ENCODE measurements around the gene VTI1A. TPM values are rescaled to one million over a fixed set of nuclear protein-coding genes. Genes with fewer than 3 reads are reported as not detected.
A peak's percentile ranks its signal among the peaks of the same experiment; 100 is the strongest.

Gene VTI1A
- polyA plus RNA-seq, 2 of the 4 experiments (the other 2 are of a cell fraction) = 17.0 to 25.3 TPM

GRCh38 chr10:112841549-112841948 is 394.5 kb downstream of the VTI1A start:
- no peak overlapping the region for H3K27ac ChIP-seq
- DNase-seq (ENCODE audit: low read depth in 1 of 2, low spot score in 1 of 2) = no peak
- no peak overlapping the region for H3K4me3 ChIP-seq
- no peak overlapping the region for H3K4me2 ChIP-seq
- H3K4me1 ChIP-seq = 0 out of 3 replicates have a peak, but pooled peaks cover 1% of the 10 kb centered on the region
- WGBS (ENCODE audit: missing lambda C conversion rate) = 90% methylated on average over 7 of the region's 7 CpGs
- POLR2A ChIA-PET = no interaction called here
- H3K9me3 ChIP-seq = 0 out of 3 replicates have a peak, but pooled peaks cover 3% of the 10 kb centered on the region
- no peak for ATAC-seq
- CTCF ChIA-PET = no interaction called here
- no peak for TF ChIP-seq MAX (IDR thresholded peaks at IDR 0.05)
- TF ChIP-seq BCL3 (IDR thresholded peaks at IDR 0.05) = no peak
- TF ChIP-seq ZC3H11A (IDR thresholded peaks at IDR 0.05) = no peak
- TF ChIP-seq FOSL2 (IDR thresholded peaks at IDR 0.05) = no peak
- no peak for TF ChIP-seq FOSL2 (CRISPR knock-in tag; IDR thresholded peaks at IDR 0.05)
- TF ChIP-seq GATA3 (IDR thresholded peaks at IDR 0.05; ENCODE audit: borderline replicate concordance) = no peak
- no peak for TF ChIP-seq ZSCAN20 (CRISPR knock-in tag; IDR thresholded peaks at IDR 0.05)
- no peak for TF ChIP-seq PBX3 (IDR thresholded peaks at IDR 0.05)
- no peak for TF ChIP-seq BHLHE40 (IDR thresholded peaks at IDR 0.05; ENCODE audit: low read depth, low read length)
- no peak for TF ChIP-seq HEYL (CRISPR knock-in tag; IDR thresholded peaks at IDR 0.05)
- TF ChIP-seq ZFP36 (IDR thresholded peaks at IDR 0.05; ENCODE audit: borderline replicate concordance, partially characterized antibody) = no peak
- no peak for TF ChIP-seq KDM5A (IDR thresholded peaks at IDR 0.05)
- no peak for TF ChIP-seq HMGXB4 (CRISPR knock-in tag; IDR thresholded peaks at IDR 0.05; ENCODE audit: borderline replicate concordance)
- TF ChIP-seq PHF8 (IDR thresholded peaks at IDR 0.05; ENCODE audit: borderline replicate concordance, low read depth) = no peak
- no peak for TF ChIP-seq KDM1A (IDR thresholded peaks at IDR 0.05; ENCODE audit: low read depth)
- no peak for TF ChIP-seq EHF (CRISPR knock-in tag; IDR thresholded peaks at IDR 0.05)
- no peak for TF ChIP-seq RFX5 (IDR thresholded peaks at IDR 0.05)
- no peak for TF ChIP-seq CBX8 (IDR thresholded peaks at IDR 0.05)
- no peak for TF ChIP-seq EP300 (IDR thresholded peaks at IDR 0.05)
- no peak for TF ChIP-seq JUN (IDR thresholded peaks at IDR 0.05)
- no peak for TF ChIP-seq NR3C1 (IDR thresholded peaks at IDR 0.05)
- no peak for FAIRE-seq

GRCh38 chr10:112842832-112843360 is 395.9 kb downstream of the VTI1A start:
- H3K4me2 ChIP-seq = no peak overlapping the region
- ATAC-seq (peak; percentile 32 to 75; a peak in 3 of 6 replicates), FAIRE-seq (no peak), DNase-seq (ENCODE audit: low read depth in 1 of 2, low spot score in 1 of 2) (no peak)
- CTCF ChIA-PET = interaction anchor here (0.6 to 1.8 kb wide), 3 partner anchors 9 to 32 kb away, joined by 3 read pairs; no protein-coding TSS in a partner anchor
- WGBS (ENCODE audit: missing lambda C conversion rate) = 93% methylated on average over 3 of the region's 3 CpGs
- TF ChIP-seq HEYL (CRISPR knock-in tag; IDR thresholded peaks at IDR 0.05) (no peak), PHF8 (IDR thresholded peaks at IDR 0.05; ENCODE audit: borderline replicate concordance, low read depth) (no peak), SMC3 (IDR thresholded peaks at IDR 0.05) (no peak), HOXA7 (CRISPR knock-in tag; IDR thresholded peaks at IDR 0.05) (no peak), POLR2A (IDR thresholded peaks at IDR 0.05; ENCODE audit: low read length) (no peak), MAFK (IDR thresholded peaks at IDR 0.05; ENCODE audit: partially characterized antibody) (no peak), NR3C1 (IDR thresholded peaks at IDR 0.05) (no peak), HOXB5 (CRISPR knock-in tag; IDR thresholded peaks at IDR 0.05) (no peak), RNF2 (IDR thresholded peaks at IDR 0.05; ENCODE audit: borderline replicate concordance, low read depth) (no peak), KDM1A (IDR thresholded peaks at IDR 0.05; ENCODE audit: low read depth) (no peak), SREBF2 (IDR thresholded peaks at IDR 0.05) (no peak), MAZ (IDR thresholded peaks at IDR 0.05; ENCODE audit: borderline replicate concordance, low read depth, low read length) (no peak), CTCF (IDR thresholded peaks at IDR 0.05) (no peak), JUNB (IDR thresholded peaks at IDR 0.05) (no peak), ZFP36 (IDR thresholded peaks at IDR 0.05; ENCODE audit: borderline replicate concordance, partially characterized antibody) (no peak)
- H3K4me3 ChIP-seq = no peak overlapping the region
- H3K4me1 ChIP-seq = no peaks in the 10 kb centered on the region
- no peak overlapping the region for H3K27ac ChIP-seq
- peaks cover 14% of the 10 kb centered on the region for H3K9me3 ChIP-seq
- POLR2A ChIA-PET = interaction anchor here (1.0 kb wide), 1 partner anchor 107 kb away, joined by 5 read pairs; the partner anchor contains the start of gene TCF7L2

Data from A549 (cell line).